Amniotic stem cell (primary cell): ENCODE results near the gene SLC12A3.
"Not testable (repeated sequence)": the region's sequence is repeated elsewhere in the genome, so short reads cannot be mapped to it uniquely, and the experiment has no call there.

Source experiments
- DNase-seq: peaks from one replicate; lab custom pipeline; 2025; lab: John Stamatoyannopoulos, UW

Gene SLC12A3

GRCh38 chr16:56921571-56921970, 56.6 kb downstream of the SLC12A3 start:
- DNase-seq, result no peak

GRCh38 chr16:56923481-56924091, 58.6 kb downstream of the SLC12A3 start:
- DNase-seq, result no peak

- DNase-seq, result no peak
Measured at GRCh38 chr16:56927471-56927870, 62.5 kb downstream of the SLC12A3 start.

GRCh38 chr16:56929639-56930038, 64.6 kb downstream of the SLC12A3 start:
- no peak for DNase-seq

- DNase-seq, result no peak
Measured at GRCh38 chr16:56930486-56931270, 65.7 kb downstream of the SLC12A3 start.

- DNase-seq, result no peak
Measured at GRCh38 chr16:56931271-56931891, 66.4 kb downstream of the SLC12A3 start.

- DNase-seq, result peak; percentile 90
Measured at GRCh38 chr16:56931892-56932720, 67.1 kb downstream of the SLC12A3 start, which contains the start of gene HERPUD1. Gene HERPUD1 (plus strand): TSS chr16:56932142. CDS start chr16:56932245, 103 bp downstream.

- peak; percentile 46 for DNase-seq
Measured at GRCh38 chr16:56932721-56933619, 68.0 kb downstream of the SLC12A3 start.

- no peak for DNase-seq
Measured at GRCh38 chr16:56933828-56934598, 69.0 kb downstream of the SLC12A3 start.

GRCh38 chr16:56934599-56935145, 69.7 kb downstream of the SLC12A3 start:
- not testable (repeated sequence) for DNase-seq

GRCh38 chr16:56935201-56935600, 70.2 kb downstream of the SLC12A3 start:
- DNase-seq, result no peak

- no peak for DNase-seq
Measured at GRCh38 chr16:56936491-56936890, 71.5 kb downstream of the SLC12A3 start.

GRCh38 chr16:56936950-56937349, 71.9 kb downstream of the SLC12A3 start:
- no peak for DNase-seq

GRCh38 chr16:56938664-56939513, 73.9 kb downstream of the SLC12A3 start:
- DNase-seq, result no peak

GRCh38 chr16:56939801-56940200, 74.8 kb downstream of the SLC12A3 start:
- DNase-seq, result no peak

- DNase-seq, result no peak
Measured at GRCh38 chr16:56941092-56941491, 76.1 kb downstream of the SLC12A3 start.

- DNase-seq, result no peak
Measured at GRCh38 chr16:56941856-56942331, 76.9 kb downstream of the SLC12A3 start.

- DNase-seq, result no peak
Measured at GRCh38 chr16:56943761-56944375, 78.9 kb downstream of the SLC12A3 start.
